PC-3 (cell line): ENCODE results near the gene SMPD1.

Experiments used
- EZH2 ChIP-seq: fragments of 300-600 bp; sonication (generic); IDR thresholded peaks from one replicate; pipeline ENCODE4 v1.6.1; 2017; ENCODE audit warnings: antibody characterized with exemption, mild to moderate bottlenecking, low read length; ENCODE audit not compliant: unreplicated experiment
- EZH2phosphoT487 ChIP-seq: fragments of 300-600 bp; sonication (generic); IDR thresholded peaks from 2 replicates; pipeline ENCODE4 v1.6.1; 2018; ENCODE audit warnings: mild to moderate bottlenecking, antibody characterized with exemption, low read length, borderline replicate concordance
- TF ChIP-seq, protein P1 (sequence below): fragments of 300-600 bp; sonication (generic); conservative IDR thresholded peaks from 2 replicates; pipeline ENCODE4 v1.5.1; 2017; ENCODE audit warnings: antibody characterized with exemption, low read depth, mild to moderate bottlenecking, low read length

DNA sequence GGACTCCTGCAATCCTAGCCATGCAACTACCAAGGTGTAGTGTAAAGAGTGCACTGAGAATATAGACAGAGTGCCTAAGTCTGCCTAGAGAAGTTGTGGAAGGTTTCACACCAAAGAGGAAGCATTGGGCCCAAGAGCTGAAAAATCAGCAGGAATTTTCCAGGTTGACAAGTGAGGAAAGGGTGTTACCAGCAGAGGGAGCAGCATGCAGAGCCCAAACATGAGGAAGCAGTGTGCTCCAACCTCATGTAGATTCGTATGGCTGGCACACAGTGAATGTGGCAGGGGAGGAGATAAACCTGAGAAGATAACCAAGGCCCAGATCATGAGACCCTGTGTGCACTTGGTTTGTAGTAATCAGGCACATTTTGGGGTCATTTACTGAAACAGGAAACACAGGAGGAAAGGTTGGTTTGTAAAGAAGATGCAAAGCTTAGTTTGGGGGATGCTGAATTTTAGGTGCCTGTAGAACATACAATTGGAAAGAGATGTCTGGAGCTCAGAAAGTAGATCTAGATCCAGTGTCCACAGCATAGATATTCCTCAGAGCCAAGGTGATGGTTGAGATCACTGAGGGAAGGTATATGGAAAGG lies 48.8 kb downstream of the SMPD1 start:
- TF ChIP-seq, protein P1, sequence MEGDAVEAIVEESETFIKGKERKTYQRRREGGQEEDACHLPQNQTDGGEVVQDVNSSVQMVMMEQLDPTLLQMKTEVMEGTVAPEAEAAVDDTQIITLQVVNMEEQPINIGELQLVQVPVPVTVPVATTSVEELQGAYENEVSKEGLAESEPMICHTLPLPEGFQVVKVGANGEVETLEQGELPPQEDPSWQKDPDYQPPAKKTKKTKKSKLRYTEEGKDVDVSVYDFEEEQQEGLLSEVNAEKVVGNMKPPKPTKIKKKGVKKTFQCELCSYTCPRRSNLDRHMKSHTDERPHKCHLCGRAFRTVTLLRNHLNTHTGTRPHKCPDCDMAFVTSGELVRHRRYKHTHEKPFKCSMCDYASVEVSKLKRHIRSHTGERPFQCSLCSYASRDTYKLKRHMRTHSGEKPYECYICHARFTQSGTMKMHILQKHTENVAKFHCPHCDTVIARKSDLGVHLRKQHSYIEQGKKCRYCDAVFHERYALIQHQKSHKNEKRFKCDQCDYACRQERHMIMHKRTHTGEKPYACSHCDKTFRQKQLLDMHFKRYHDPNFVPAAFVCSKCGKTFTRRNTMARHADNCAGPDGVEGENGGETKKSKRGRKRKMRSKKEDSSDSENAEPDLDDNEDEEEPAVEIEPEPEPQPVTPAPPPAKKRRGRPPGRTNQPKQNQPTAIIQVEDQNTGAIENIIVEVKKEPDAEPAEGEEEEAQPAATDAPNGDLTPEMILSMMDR, result peak; percentile 66
- TF ChIP-seq EZH2, result no peak
- no peak for TF ChIP-seq EZH2phosphoT487
